Measurements from ENCODE around the gene MSH5. TPM values are rescaled to one million over a fixed set of nuclear protein-coding genes. Genes with fewer than 3 reads are reported as not detected.

MSH5 gene
- total and polyA plus RNA-seq, 2 of the 13 experiments (the other 11 are each of a cell fraction or from before 2014, with no cell fraction given): 10.2 to 38.7 TPM

DNA sequence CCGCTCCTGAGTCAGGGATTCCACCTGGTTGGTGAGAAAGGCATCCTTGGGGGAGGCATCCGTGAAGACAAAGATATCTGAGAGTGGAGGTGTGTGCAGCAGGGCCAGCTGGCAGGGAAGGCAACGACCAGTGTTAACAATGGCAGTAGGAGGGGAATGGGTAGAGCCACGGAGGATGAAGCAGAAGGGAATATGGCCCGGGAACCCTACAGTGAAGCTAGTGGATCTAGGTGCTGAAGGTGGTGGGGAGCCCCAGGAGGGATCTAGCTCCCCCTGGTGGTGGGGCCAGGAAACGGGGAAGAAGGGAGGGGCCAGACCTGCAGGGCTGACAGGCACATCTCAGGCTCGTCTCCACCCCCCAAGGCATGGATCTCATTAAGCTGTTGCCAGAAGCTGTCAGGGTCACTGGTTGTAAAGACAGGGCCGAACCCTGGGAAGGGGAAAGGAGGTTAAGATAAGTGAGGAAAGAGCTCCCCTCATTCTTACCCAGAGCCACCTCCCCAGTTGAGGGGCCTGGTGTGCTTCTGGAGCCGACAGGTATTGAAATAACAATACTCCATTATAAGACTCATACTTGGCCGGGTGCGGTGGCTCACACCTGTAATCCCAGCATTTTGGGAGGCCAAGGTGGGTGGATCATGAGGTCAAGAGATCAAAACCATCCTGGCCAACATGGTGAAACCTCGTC lies 30.0 kb downstream of the MSH5 start (continued):
- no peak for TF ChIP-seq ZNF430 (CRISPR knock-in tag; IDR thresholded peaks at IDR 0.05)
- no peak for TF ChIP-seq HDAC6 (IDR thresholded peaks at IDR 0.05; ENCODE audit: low read depth, low read length)
- TF ChIP-seq HES4 (CRISPR knock-in tag; IDR thresholded peaks at IDR 0.05; ENCODE audit: borderline replicate concordance): no peak
- no peak for TF ChIP-seq NONO (IDR thresholded peaks at IDR 0.05)
- TF ChIP-seq NONO (CRISPR knock-in tag; conservative IDR thresholded peaks at IDR 0.05): no peak
- peak; percentile 57; the same call in 1 of the 2 replicates for TF ChIP-seq MED1 (CRISPR knock-in tag; IDR thresholded peaks at IDR 0.05)
- no peak for TF ChIP-seq ZNF24 (IDR thresholded peaks at IDR 0.05)
- no peak for TF ChIP-seq KDM5A (IDR thresholded peaks at IDR 0.05; ENCODE audit: borderline replicate concordance, low read length)
- no peak for TF ChIP-seq SOX6 (IDR thresholded peaks at IDR 0.05)
- peak; percentile 45; the same call in 1 of the 2 replicates for TF ChIP-seq SOX6 (CRISPR knock-in tag; IDR thresholded peaks at IDR 0.05)
- peak; percentile 62; the same call in 1 of the 2 replicates for TF ChIP-seq ZKSCAN8 (CRISPR knock-in tag; IDR thresholded peaks at IDR 0.05; ENCODE audit: borderline replicate concordance)
- no peak for TF ChIP-seq ZNF343 (CRISPR knock-in tag; IDR thresholded peaks at IDR 0.05)
- TF ChIP-seq ZBTB33 (CRISPR knock-in tag; IDR thresholded peaks at IDR 0.05): peak; percentile 64; the same call in 1 of the 2 replicates
- no peak for TF ChIP-seq ZNF713 (CRISPR knock-in tag; IDR thresholded peaks at IDR 0.05)
- no peak for TF ChIP-seq TBX3 (IDR thresholded peaks at IDR 0.05; ENCODE audit: borderline replicate concordance)
- TF ChIP-seq GABPA (IDR thresholded peaks at IDR 0.05; ENCODE audit: low read depth, low read length): no peak
- TF ChIP-seq GABPA (CRISPR knock-in tag; IDR thresholded peaks at IDR 0.05; ENCODE audit: low read depth): peak; percentile 46; the same call in 1 of the 2 replicates
- peak; percentile 76; the same call in 1 of the 2 replicates for TF ChIP-seq ATF2 (CRISPR knock-in tag; IDR thresholded peaks at IDR 0.05)
- no peak for TF ChIP-seq ZKSCAN1 (IDR thresholded peaks at IDR 0.05; ENCODE audit: low read length)
- no peak for TF ChIP-seq CCDC6 (CRISPR knock-in tag; IDR thresholded peaks at IDR 0.05)
- no peak for TF ChIP-seq SIX4 (CRISPR knock-in tag; IDR thresholded peaks at IDR 0.05)
- TF ChIP-seq ZNF737 (CRISPR knock-in tag; IDR thresholded peaks at IDR 0.05; ENCODE audit: borderline replicate concordance): no peak
- no peak for TF ChIP-seq MYPOP (CRISPR knock-in tag; IDR thresholded peaks at IDR 0.05)
- TF ChIP-seq HDAC2 (CRISPR knock-in tag; IDR thresholded peaks at IDR 0.05): peak; percentile 52; the same call in 1 of the 2 replicates
- TF ChIP-seq KDM1A (CRISPR knock-in tag; IDR thresholded peaks at IDR 0.05): peak; percentile 53; the same call in 1 of the 2 replicates
- TF ChIP-seq ARNT2 (CRISPR knock-in tag; IDR thresholded peaks at IDR 0.05; ENCODE audit: low read depth): no peak
- no peak for TF ChIP-seq ZNF234 (CRISPR knock-in tag; conservative IDR thresholded peaks at IDR 0.05)

Data from HepG2 (cell line).